SKM-1 (cell line): ENCODE results near the gene ATP5F1E.
"Not testable (repeated sequence)": the region's sequence is repeated elsewhere in the genome, so short reads cannot be mapped to it uniquely, and the experiment has no call there.

Experiments used
- DNase-seq: peaks from one replicate; lab custom pipeline; 2025; ENCODE audit not compliant: unreplicated experiment; lab: John Stamatoyannopoulos, UW

Gene ATP5F1E

DNA sequence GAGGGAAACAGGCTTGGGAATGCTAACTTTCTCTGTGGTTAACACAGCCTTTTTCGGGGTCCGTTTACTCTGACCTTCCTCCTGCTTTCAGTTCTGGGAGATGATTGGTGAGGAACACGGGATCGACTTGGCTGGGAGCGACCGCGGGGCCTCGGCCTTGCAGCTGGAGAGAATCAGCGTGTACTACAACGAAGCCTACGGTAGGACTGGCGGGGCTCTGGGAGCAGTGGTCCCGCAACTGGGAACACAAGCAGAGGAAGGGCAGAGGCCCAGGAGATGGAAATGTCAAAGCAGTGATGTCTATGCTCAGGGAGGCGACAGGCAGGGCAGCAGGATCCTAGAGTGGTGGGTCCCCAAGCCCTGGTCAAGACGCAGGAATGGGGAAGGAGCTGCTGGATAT is 9.4 kb downstream of the ATP5F1E start:
- DNase-seq = no peak

DNA sequence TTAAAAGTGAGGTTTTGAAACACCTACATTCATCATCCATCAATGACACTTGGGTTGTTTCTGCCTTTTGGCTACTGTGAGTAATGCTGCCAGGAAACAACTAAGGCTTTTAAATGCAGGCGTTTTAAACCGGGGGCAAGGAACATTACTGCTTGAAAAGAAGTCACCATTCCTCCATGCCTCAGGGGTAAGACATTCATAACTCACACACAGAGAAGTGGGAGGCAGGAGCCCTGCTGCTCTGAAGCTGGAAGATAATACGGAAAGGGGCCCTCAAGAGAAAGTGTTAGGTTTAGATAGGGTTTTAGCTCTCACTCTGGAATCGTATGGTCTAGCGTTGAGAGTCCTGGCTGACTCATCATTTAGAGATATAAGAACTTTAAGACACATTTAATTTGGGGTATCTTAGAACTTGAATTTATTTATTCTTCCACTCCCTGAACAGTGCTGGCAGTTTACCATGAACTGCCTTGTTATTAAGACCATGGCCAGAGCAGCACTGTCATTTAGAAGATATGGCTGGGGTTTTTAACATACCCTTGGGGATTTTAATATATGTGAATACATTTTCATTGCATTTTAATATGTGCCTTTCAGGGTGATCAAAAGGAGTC is 11.1 kb downstream of the ATP5F1E start:
- no peak for DNase-seq

DNA sequence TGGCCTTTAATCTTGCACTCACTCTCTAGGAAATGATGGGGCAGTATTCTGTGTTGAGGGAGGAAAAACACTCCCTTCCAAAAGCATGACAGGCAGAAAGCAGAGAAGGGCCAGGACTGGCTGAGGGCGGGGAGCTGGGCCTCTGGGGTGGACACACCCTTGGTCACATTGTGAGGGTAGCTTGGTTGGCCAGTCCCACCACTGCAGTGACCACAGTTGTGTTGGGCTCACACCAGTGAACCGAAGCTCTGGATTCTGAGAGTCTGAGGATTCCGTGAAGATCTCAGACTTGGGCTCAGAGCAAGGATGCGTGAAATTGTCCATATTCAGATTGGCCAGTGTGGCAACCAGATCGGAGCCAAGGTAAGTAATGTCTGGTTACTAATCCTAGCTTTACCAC is 12.9 kb downstream of the ATP5F1E start, which contains the start of gene TUBB1:
TSS of gene TUBB1 (plus strand) at position 213 of the 400 bp plus-strand sequence. CDS start at position 307, 94 bp downstream.
- no peak for DNase-seq

DNA sequence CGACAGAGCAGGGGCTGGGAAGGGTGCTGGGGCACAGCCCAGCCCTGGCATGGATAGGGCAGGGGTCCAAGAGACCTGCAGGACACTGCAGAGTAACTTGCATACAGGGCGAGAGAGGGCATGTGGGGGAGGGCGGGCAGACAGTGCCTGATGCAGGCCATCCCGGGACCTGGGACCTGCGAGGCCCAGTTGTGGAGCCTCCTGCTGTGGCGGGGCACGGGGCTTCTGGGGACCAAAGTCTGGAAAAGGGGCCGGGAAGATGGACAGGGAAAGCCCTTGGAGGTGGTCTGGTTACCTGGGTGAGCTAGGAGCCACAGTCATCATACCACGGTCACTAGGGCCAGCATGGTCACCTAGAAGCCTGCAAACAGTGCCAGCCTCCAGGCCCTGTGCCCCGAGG is 13.3 kb downstream of the ATP5F1E start:
- DNase-seq = no peak

DNA sequence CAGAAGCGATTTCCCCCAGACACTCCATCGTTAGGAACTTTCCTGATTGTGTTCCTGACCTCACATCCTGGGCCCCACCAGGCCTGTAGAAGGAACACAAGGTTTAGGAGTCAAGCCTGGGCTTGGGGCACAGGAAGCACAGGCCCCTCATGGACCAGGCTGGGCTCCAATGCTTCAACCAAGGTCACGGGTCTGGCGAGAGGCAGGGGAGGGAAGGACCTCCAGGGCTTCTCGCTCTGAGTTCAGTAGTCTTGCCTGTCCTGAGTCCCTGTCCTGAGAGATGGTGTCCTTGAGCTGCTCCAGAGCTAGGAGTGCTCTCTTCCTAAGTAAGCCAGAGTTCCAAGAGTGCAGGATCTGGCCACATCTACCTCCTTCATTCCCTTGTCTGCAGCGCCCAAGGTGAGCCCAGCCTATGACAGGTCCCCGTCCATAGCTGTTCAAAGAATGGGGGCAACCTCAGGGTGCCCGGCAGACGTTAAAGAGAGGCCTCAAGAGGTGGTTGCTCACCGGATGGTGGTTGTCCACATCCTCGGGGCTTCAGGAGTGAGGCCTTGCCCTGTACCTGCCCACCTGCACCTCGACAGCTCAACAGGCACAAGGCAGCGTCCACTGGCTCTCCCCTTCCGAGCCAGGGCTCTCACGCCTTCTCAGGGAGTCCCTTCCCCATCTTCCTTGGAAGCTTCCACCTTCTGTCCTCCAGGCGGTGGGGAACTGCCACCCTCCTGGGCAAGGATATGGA is 14.5 kb downstream of the ATP5F1E start:
- no peak for DNase-seq

DNA sequence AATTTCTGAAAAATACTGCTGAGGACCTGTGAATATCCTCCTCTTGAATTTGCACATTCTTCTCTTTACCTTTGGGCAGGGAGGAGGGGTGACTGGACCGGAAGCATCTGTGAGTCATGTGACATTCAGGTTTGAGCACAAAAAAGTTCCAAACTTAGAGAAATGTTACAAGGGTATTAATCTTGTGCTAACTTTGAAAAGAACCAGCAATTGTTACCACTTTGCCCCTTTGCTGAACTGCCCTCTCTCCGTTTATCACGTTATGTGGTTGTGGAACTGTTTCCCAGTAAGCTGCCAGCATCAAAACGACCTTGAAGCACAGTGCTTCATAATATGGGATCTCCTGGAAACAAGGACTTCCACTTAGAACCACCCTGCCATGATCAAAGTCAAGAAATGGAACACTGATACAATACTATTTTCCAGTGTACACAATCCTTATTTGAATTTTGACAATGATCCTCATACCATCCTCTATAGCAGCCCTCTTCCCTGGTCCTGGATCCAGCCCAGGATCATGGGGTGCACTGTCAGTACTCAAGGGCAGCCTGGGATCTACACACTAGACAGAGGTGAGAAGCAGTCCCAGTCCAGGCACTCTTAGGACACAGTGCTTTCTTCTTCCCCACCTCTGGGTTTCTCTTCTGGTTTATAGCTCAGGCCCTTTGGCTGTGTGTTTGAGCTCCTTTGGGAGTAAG is 15.2 kb downstream of the ATP5F1E start:
- no peak for DNase-seq

DNA sequence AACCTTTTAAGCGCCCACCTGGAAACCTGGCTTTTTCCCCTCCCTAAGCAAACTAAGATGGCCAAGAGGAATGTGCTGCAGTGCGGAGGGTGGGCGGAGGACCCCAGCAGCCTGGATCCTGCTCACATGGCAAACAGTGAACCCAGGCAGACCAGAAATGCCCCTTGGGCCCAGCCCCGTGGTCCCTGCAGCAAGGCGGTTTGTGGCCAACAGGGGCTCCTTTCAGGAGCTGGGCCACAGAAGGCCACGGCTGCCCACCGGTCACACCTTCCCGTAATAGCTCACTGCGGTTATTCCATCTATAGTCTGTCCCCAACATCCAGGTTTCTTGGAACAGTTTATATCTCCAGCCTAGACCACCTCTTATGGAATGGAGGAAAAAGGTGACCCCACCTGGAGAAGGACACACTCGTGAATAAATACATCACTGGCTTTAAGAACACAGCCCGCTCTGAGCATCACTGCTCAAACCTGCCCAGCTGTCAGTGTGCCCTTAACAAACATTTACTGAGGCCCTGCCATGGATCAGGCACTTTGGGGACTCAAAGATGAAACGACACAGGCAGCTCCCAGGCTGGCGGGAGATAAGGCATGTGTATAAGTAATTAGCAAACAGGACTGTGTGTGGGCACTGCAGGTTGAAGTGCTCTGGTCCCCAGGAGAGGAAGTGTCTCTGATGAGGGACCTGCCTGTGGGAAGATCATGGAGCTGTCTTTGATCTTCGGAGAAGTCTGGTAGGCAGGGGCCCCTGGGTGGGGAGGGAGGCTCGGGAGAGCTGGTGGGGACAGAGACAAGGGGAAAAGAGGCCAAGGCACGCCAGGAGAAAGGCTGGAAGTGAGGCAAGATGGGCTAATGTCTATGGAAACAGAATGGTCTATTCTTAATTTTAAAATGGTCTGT is 16.1 kb downstream of the ATP5F1E start:
- no peak for DNase-seq

DNA sequence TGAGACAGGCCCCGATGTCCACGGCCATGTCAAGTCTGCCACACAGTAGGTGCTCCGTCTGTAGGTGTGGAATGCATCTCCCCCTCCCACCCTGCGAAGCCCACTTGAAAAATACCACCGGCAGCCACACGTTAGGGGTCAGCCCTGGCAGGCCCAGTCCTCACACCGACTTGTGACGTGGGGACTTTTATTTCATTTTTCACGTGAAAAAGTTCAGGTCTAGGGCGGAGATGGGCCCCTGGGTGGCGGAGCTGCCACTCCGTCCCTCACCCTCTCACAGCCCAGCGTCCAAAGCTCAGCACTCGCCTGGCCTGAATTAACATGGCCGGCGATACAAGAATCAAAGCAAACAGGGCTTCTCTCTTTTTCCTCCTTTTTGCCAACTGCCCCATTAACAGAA is 16.7 kb downstream of the ATP5F1E start:
- DNase-seq = no peak

DNA sequence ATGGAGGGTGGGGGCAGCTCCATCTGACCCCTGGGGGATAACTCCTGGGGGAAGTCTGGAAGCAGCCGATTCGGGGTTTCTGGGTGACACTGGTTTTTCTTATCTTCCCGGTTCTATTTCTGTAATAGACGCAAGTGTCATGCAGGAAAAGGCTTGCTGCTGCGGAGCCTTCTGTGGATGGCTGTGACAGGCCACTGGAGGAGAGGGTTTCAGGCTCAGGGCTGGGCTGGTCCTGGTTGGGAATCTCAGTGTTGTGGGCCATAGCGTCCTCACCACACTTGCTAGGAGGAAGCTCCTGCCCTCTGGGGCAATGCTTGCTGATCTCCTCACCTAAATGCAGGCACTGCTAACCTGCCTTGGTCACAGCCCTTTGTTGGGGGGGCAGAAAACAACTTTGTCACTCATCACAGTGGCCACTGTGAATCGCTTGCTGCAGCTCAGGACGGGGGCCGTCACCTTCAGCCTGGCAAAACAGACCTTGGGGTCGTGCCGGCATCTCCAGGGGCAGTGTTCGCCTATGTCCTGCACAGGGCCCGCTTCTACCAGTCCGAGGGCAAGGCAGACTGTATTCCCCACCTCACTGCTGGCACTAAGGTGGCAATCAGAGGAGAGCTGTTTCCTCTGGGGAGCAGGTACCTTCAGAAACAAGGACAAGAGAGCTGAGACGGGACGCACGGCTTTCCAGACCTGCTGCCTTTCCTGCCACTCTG is 17.3 kb downstream of the ATP5F1E start:
- no peak for DNase-seq

DNA sequence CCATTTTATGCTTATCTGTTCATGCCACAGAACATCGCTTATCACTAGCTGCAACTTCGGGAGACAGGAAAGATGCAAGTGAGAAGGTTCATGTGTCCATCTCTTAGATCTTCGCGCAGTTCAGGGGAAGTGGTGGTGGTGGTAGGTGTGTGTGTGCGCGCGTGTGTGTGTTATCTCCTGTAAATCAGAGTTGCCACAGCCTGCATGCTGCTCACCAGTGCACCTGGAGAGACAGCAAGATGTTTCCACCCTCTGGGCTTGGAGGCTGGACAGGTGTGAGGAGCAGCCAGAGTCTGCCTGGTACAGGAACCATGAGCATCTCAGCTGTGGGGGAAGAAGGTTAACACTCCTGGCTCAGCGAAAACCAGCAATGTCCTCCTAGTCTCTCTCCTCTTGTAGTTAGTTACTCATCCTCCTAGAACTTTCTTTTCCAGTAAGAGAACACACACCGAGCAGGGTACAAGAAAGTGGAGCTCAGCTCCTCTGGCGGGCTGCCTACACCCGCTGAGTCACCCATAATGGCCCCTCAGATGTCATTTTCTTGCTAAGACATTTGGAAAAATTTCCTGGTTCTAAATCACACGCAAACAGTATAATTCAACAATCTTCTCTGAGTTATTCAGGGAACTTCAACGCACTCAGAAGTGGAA is 18.1 kb downstream of the ATP5F1E start:
- DNase-seq = no peak

DNA sequence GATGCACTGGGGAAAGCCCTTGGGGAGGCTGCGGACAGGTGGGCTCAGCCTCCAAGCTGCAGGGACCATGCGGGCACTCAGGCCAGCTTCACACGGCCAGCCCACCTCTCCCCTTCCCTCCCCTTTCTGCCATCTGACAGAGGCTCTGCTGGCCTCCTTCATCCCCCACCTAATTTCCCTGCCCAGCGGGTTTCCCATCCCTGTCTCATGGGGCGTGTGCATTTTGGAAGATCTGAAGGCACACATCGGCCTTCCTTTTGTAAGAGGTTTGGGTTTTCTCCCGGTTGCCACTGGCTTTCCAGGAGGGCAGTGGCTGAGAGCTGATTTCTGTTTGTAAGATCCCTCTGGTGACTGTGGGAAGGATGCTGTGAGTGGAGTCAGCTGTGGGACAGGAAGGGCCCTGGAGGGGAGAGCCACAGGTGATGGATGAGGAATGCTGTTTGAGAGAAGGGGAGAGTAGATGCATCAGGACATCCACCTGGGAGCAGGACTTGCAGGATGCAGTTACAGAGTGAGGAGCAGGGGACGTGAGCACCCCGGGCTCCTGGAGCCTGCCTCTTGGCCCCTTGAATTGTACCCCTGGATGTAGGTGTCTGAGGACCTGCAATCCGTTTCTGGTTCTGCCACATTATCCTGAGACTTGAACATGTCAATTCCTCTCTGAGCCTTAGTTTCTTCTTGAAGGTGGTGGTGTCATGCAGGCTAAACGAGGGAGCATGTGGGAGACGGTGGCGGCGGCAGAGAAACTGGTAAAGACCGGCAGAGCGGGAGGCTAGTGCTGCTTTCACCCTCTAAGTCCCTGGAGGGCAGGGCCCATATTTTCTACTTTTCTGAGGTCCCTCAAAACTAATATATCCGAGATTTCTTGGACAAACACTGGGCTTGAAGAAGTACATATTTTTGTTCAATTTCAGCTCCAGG is 18.8 kb downstream of the ATP5F1E start:
- no peak for DNase-seq

DNA sequence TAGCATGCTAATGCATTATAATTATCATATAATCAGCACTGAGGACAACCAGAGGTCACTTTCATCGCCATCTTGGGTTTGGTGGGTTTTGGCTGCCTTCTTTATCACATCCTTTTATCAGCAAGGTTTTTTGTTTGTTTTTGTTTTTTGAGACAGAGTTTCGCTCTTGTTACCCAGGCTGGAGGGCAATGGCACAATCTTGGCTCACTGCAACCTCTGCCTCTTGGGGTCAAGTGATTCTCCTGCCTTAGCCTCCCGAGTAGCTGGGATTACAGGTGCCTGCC is 20.3 kb downstream of the ATP5F1E start:
- not testable (repeated sequence) for DNase-seq

DNA sequence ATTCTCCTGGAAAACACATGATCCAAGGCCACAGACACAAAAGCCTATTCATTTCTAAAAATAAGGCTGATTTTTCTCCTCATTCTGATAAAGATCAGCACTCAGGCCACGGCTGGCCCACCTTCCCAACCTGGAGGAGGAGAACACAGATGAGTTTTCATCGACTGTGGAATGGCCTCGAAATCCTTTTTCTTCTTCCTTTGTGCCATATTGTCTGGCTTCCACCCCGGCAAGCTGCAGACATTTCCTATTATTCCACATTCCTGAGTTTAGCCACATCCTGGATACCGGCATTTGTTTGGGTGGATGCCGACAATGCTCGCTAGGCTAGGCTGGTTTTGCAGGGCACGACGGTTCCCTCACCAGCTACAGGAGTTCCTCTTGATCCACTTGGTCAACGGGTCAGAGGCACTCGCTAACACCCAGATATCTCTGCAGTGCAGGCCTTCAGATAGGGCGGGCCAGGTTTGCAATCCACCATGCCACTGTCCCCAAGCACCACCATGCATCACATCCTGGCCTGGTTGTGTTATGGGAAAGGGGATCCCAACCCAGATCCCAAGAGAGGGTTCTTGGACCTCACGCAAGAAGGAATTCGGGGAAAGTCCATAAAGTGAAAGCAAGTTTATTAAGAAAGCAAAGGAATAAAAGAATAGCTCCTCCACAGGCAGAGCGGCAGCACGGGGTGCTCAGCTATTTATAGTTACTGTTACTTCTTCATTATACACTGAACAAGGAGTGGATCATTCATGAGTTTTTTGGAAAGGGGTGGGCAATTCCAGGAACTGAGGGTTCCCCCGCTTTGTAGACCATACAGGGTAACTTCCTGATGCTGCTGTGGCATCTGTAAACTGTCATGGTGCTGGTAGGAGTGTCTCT is 20.9 kb downstream of the ATP5F1E start:
- no peak for DNase-seq

DNA sequence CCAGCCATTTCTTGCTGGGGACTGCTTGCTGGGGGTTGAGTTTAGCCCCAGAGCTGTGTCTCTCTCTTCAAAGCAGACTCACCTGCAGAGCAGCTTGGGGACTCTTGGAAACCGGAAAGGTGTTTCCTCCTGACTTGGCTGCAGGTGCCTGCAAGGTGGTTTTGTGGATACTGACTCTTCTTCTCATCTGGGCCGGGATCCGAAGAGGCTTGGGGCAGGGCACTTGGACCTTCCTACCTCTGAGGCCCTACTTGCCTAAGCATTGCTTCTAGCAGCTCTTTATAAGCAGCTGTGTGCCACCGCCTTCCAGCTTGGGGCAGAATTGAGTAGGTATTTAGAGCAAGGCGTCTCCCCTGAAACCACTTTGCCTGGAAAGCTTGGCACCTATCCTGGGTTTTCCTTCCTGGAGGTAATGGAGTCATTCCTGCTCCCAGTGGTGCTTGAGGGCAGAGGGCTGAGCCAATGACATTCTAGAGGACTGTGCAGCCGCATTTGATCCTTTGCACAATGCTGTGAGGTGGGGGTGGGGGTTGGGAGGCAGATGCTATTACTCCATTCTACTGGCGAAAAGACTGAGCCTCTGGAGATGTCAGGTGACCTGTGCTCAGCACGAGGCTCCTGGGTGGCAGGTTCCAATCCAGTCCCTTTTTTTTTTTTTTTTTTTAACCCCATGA is 21.7 kb downstream of the ATP5F1E start:
- no peak for DNase-seq

DNA sequence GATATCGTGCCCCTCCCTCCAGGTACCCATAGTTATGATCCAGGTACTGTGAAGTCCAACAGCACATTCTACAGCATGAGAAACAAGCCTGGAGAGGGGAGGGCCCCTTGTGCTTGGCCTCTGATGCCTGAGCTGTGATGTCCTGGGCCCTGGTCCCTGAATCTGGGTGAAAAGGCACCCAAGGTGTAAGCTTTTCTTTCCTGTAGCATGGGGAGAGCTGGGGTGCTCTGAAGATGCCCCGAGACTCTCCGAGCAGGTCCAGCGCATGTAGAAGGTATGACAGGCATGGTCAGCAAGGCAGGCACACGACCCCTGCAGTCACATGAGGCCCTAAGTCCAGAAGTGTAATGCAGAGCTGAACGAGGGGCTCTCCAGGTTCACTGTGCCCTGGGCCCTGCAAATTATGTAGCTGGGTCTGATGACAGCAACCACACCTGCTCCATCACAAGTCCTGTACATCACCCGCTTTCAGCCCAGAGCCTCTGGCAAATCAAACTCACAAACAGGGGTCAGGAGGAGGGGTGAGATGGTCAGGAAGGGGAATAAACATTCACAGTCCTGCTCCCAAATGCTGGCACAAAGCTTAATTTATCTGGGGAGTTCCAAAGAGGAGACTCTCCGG is 23.3 kb downstream of the ATP5F1E start:
- no peak for DNase-seq

DNA sequence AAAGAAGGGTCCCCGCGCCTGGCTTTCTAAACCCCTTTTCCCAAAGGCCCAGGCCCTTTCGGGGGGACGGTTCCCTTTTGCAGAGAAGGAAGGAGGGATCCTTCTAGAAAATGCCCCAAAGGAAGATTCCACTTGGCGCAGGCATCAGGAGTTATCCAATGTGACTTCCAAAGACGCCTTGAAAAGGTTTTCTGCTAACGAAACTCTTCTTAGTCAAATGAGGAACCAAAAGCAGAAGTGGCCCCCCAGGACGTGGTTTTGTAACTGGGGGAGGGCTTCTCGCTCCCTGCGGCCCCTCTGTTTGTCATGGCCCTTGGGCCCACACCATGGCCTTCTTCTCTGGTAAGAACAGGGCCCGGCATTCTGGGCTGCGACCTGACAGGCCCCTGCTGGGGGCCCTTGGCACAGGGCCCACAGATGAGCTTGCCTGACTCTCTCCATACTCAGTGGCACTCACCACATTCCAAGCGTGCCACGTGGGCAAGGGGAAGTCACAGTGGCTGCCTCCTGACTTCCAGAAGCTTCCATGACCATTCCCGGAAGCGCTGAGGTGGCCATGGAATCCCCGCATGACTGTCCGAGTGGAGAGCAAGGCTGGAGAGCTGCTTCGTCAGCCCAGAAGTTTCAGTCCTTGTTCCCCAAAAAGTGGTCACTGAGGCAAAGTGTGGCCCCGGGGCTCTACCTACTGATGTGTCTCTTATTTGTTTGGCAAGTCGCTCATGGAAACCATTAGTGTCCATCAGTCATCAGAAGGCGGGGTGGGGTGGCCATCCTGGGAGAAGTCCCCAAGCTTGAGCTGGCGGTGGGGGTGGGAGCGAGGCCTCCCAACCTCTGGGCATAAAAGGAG is 24.2 kb downstream of the ATP5F1E start:
- peak; percentile 93 for DNase-seq
